Aorta (tissue), 5 donors: ENCODE results near the gene TOP1. TPM values are rescaled to one million over a fixed set of nuclear protein-coding genes. Genes with fewer than 3 reads are reported as not detected.

Source experiments
- ATAC-seq: fragments of 200-7000 bp; cut with Tn5 transposase; one replicate; pipeline ENCODE4 v1.9.1; 2022; ENCODE audit warnings: moderate library complexity; ENCODE audit not compliant: low FRiP score
- DNase-seq, 2 donors: peaks; one replicate each; pipeline ENCODE4 v3.0.0-alpha.2; 2020
- H3K27ac ChIP-seq, 2 donors: one replicate each; pipeline ENCODE4 v1.5.1; 2013; ENCODE audit warnings: low read length in 2 of 2, mild to moderate bottlenecking in 2 of 2, moderate library complexity in 2 of 2, control low read depth in 1 of 2, inconsistent platforms in 1 of 2, low read depth in 1 of 2
- H3K27me3 ChIP-seq, 2 donors: one replicate each; pipeline ENCODE4 v1.6.1; 2013; ENCODE audit warnings: control low read depth in 1 of 2, low read length in 1 of 2, mild to moderate bottlenecking in 1 of 2, moderate library complexity in 1 of 2; ENCODE audit not compliant: insufficient read depth in 2 of 2, control insufficient read depth in 1 of 2
- H3K36me3 ChIP-seq, 2 donors: one replicate each; pipeline ENCODE4 v1.6.1; 2013; ENCODE audit warnings: control low read depth in 1 of 2, low read length in 1 of 2, mild to moderate bottlenecking in 1 of 2; ENCODE audit not compliant: insufficient read depth in 2 of 2, control insufficient read depth in 1 of 2
- H3K4me1 ChIP-seq, 2 donors: one replicate each; pipeline ENCODE4 v1.6.1; 2013; ENCODE audit warnings: low read length in 2 of 2, control low read depth in 1 of 2, mild to moderate bottlenecking in 1 of 2, moderate library complexity in 1 of 2; ENCODE audit not compliant: insufficient read depth in 2 of 2, control insufficient read depth in 1 of 2
- H3K4me3 ChIP-seq, 2 donors: one replicate each; pipeline ENCODE4 v1.5.1; 2013; ENCODE audit warnings: low read length in 2 of 2, control low read depth in 1 of 2, mild to moderate bottlenecking in 1 of 2
- H3K9me3 ChIP-seq: one replicate; pipeline ENCODE4 v1.6.1; 2013; ENCODE audit warnings: mild to moderate bottlenecking, low read length; ENCODE audit not compliant: control insufficient read depth
- WGBS, 2 donors: extraction: QIAGEN DNeasy Blood & Tissue Kit; methylation state at CpG; one replicate each; pipeline ENCODE4 v1.1.7; 2013; 5-methylcytosine and 5-hydroxymethylcytosine counted together
- intact Hi-C, 2 donors: fragments of 100-400 bp; cut with DNase I; formaldehyde crosslinking; loops; one replicate each; pipeline versions ENCODE4 v1.14.2 to v1.15.0; 2022
- polyA plus RNA-seq, 2 donors: library from polyadenylated mRNA; stranded (reverse); fragments of 200-250 nt; gene quantifications; one replicate each; pipeline ENCODE4 v1.2.3, GENCODE V29; 2013
- total RNA-seq, 2 donors: library from RNA; stranded (reverse); fragmentation: NEBNext Ultra II Directional; extraction: Animal tissue kit (Norgen Biotek cat#: 25700); gene quantifications; one replicate each; pipeline ENCODE4 v1.2.1, GENCODE V29; 2021
- donor health status: healthy with polysubstance abuse.
- donor health status: Bipolar disorder and iron deficiency.
- donor health status: DM: no; HTN: no; CAD: no.
- donor health status: DM: no; HTN: no; CAD: no.
- donor health status: DM: yes; HTN: yes; CAD: no.

Gene TOP1
- total and polyA plus RNA-seq, 4 donors = 15.6 to 32.4 (median 24.1) TPM

DNA sequence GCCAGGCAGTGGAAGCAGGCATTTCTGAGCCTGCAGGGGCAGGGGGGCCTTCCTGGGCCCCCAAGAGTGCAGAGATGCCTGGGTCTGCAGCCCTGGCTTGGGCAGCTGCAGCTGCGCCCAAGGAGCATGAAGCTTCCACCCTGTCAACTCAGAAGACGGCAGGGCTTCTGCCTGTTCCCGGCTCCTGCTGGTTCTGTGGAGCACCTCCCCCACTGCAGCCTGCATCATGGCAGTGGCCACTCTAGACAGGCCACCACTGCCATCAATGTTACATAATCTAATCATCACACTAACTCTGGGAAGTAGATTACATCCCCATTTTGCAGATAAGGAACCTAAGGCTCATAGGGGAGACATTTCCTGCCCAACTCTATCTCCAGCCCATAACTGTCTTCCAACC is 21.1 kb upstream of the TOP1 start:
- H3K36me3 ChIP-seq = no peaks in the 10 kb centered on the region
- intact Hi-C loops = no loop called here
- no peak for ATAC-seq
- H3K9me3 ChIP-seq = no peaks in the 10 kb centered on the region
- no peak overlapping the region for H3K4me3 ChIP-seq
- H3K27me3 ChIP-seq = no peaks in the 10 kb centered on the region
- DNase-seq = no peak
- WGBS, 2 donors = 94 to 100% methylated on average over 3 of the region's 3 CpGs
- H3K27ac ChIP-seq = no peak overlapping the region
- H3K4me1 ChIP-seq = no peaks in the 10 kb centered on the region

DNA sequence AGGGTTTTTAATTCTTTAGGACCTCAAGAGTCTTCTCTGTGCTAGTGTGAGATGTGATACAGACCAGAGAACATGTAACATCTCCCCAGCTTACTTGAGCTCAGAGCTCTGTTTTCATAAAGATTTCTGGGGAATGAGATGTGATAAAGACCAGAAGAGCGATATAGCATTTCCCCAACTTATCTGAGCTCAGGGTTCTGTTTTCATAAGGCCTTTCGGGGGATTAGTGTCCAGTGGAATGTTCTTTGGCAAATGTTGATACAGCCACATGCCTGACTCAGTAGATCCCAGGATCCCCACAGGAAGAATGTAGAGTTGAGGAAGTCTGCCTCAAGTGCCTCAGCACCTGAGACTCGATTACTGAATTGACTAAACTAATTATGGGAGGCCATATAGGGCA is 18.7 kb upstream of the TOP1 start:
- Histone ChIP-seq H3K36me3 (no peaks in the 10 kb centered on the region), H3K4me3 (no peak overlapping the region), H3K9me3 (no peaks in the 10 kb centered on the region), H3K4me1 (no peaks in the 10 kb centered on the region), H3K27ac (no peak overlapping the region), H3K27me3 (no peaks in the 10 kb centered on the region)
- DNase-seq = no peak
- intact Hi-C loops = no loop called here
- no peak for ATAC-seq
- WGBS, 2 donors = 53 to 54% methylated on average over 3 of the region's 3 CpGs

DNA sequence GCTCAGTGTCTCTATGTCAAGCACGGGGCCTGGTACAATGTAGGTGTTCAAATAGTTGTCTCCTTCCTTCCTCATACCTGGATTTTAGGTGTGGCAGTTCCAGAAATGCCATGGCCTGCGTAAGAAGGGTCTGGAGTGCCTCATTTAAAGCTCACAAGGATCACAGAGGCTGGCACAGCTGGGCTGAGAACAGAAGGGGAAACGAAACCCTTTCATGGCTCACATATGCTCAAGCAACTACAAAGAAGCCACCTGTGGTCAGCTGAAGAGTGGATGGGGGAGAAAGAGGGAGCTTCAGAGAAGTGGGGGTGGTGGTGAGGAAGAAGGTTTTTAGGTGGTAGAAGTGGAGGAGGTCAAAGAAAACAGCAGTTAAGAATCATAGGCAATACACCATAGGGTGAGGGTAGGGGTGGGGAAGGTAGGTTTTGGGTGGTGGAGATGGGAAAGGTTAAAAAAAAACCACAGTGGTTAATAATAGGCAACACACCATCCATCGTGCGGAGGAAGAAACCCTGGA is 17.0 kb upstream of the TOP1 start:
- Histone ChIP-seq H3K27me3 (no peaks in the 10 kb centered on the region), H3K4me3 (no peak overlapping the region), H3K4me1 (no peaks in the 10 kb centered on the region), H3K9me3 (no peaks in the 10 kb centered on the region), H3K36me3 (no peaks in the 10 kb centered on the region), H3K27ac (no peak overlapping the region)
- ATAC-seq (no peak), DNase-seq (no peak)
- intact Hi-C loops = no loop called here
- 83 to 88% methylated on average over 5 of the region's 5 CpGs for WGBS, 2 donors

DNA sequence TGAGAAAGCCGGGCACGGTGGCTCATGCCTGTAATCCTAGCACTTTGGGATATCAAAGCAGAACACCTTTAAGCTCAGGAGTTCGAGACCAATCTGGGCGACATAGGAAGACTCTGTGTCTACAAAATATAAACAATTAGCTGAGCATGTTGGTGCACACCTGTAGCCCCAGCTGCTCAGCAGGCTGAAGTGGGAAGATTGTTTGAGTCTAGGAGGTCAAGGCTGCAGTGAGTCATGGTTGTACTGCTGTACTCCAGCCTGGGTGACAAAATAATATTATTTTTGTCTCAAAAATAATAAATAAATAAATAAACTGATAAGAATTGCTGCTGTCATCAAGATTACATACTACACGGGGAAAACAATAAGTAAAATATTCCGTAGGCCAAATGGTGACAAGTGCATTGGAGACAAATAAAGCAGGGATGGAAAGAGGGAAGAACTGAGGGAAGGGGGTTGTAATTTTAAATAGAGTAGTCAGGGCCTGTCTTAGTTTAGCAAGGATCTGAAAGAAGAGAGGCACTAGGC is 14.0 kb upstream of the TOP1 start:
- intact Hi-C loops = no loop called here
- H3K4me1 ChIP-seq = no peaks in the 10 kb centered on the region
- 87 to 91% methylated on average over 6 of the region's 6 CpGs for WGBS, 2 donors

DNA sequence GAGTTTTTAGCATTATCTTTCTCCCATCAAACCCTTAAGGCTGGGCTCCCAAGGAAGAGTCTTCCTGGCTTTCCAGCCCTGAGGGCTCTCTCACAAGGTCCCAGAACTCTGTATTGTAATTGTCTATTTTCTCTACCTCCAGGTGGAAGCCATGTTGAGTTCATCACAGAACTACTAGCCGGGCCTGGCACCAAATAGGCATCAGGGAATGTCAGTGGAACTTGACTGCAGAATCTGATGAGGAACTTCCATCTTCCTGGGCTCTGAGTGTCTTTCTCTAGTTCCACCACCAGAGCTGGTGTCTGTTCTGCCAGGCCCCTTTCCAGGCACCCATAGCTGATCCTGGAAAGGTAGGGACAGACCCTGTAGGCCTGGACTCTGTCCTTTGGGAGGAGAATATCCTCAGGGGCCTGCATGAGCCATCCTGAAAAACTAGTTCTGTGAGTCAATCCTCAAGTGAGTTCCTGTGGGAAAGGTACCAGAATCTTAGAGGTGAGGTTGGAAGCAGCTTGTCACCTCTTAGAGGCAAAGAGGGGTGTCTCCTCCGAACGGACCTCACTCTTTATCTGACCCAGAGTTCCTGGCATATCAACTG is 11.1 kb upstream of the TOP1 start:
- H3K36me3 ChIP-seq = no peaks in the 10 kb centered on the region
- H3K9me3 ChIP-seq = no peaks in the 10 kb centered on the region
- no peak overlapping the region for H3K4me3 ChIP-seq
- no peak overlapping the region for H3K27ac ChIP-seq
- no peaks in the 10 kb centered on the region for H3K4me1 ChIP-seq
- intact Hi-C loops = no loop called here
- no peaks in the 10 kb centered on the region for H3K27me3 ChIP-seq
- ATAC-seq = no peak
- DNase-seq = no peak
- WGBS, 2 donors = 69 to 73% methylated on average over 3 of the region's 3 CpGs

More for the DNA sequence above, 14.0 kb upstream of the TOP1 start:
- H3K27me3 ChIP-seq = no peaks in the 10 kb centered on the region
- no peak overlapping the region for H3K27ac ChIP-seq
- no peak overlapping the region for H3K4me3 ChIP-seq
- ATAC-seq = no peak
- DNase-seq = no peak
- no peaks in the 10 kb centered on the region for H3K36me3 ChIP-seq
- H3K9me3 ChIP-seq = no peaks in the 10 kb centered on the region

DNA sequence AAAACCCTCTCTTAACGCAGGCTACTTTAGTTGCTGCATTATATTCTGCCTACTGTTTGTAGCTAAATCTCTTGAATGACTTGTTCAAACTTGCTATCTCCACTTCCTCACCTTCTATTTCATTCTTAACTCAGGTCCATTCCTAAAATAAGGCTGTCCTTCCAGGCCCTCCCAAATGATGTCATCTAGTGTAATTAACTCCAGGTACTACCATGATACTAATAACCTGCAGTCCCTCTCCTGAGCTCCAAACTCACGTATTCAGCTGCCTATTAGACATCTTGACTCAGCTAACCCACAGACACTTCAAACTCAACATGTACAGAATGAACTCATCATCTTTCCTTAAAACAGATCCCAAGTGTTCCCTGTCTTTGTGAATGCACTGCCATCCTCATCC is 10.5 kb upstream of the TOP1 start:
- Histone ChIP-seq H3K27ac (no peak overlapping the region), H3K4me3 (no peak overlapping the region), H3K9me3 (no peaks in the 10 kb centered on the region), H3K4me1 (no peaks in the 10 kb centered on the region), H3K36me3 (no peaks in the 10 kb centered on the region), H3K27me3 (no peaks in the 10 kb centered on the region)
- intact Hi-C loops = no loop called here
- 84 to 89% methylated on average over 2 of the region's 2 CpGs for WGBS, 2 donors
- ATAC-seq = no peak
- DNase-seq = no peak

DNA sequence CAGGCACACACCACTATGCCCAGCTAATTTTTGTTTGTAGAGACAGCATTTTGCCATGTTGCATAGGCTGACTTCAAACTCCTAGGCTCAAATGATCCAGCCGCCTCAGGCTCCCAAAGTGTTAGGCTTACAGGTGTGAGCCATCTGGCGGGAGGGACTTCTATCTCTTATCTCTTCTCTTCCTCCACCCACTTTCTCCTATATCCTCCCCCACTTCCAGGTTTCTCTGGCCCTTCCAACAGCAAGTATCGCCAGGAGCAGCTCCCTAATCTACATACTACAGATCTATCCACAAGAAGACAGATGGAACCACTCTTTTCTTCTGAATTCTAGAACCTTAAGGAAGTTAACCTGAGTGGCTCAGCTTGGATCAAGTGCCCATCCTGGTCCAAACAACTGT is 5.1 kb upstream of the TOP1 start:
- intact Hi-C loops = no loop called here
- DNase-seq = no peak
- Histone ChIP-seq H3K4me3 (no peak overlapping the region), H3K36me3 (no peaks in the 10 kb centered on the region), H3K9me3 (no peaks in the 10 kb centered on the region), H3K27me3 (no peaks in the 10 kb centered on the region), H3K27ac (no peak overlapping the region), H3K4me1 (no peaks in the 10 kb centered on the region)
- no peak for ATAC-seq
- WGBS, 2 donors = 86 to 88% methylated on average over 3 of the region's 3 CpGs

DNA sequence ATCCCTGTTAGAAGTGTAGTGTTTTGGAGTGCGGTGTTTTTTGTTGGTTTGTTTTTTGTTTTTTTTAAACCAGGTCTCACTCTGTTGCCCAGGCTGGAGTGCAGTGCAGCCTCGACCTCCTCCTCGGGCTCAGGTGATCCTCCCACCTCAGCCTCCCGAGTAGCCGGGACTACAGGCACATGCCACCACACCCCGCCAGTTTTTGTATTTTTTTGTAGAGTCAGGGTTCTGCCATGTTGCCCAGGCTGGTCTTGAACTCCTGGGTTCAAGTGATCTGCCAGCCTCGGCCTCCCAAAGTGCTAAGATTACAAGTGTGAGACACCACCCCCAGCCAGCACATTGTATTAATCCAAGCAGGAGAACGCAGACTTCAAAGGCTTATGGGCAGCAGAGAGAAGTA is 1.3 kb upstream of the TOP1 start:
- no peak overlapping the region for H3K27ac ChIP-seq
- peaks cover 0 to 8% of the 10 kb centered on the region in 2 donors for H3K4me1 ChIP-seq
- H3K36me3 ChIP-seq = no peaks in the 10 kb centered on the region
- H3K9me3 ChIP-seq = no peaks in the 10 kb centered on the region
- WGBS, 2 donors = 86 to 91% methylated on average over 8 of the region's 8 CpGs
- ATAC-seq = no peak
- DNase-seq = no peak
- H3K27me3 ChIP-seq = no peaks in the 10 kb centered on the region
- intact Hi-C loops = no loop called here
- H3K4me3 ChIP-seq = no peak overlapping the region

DNA sequence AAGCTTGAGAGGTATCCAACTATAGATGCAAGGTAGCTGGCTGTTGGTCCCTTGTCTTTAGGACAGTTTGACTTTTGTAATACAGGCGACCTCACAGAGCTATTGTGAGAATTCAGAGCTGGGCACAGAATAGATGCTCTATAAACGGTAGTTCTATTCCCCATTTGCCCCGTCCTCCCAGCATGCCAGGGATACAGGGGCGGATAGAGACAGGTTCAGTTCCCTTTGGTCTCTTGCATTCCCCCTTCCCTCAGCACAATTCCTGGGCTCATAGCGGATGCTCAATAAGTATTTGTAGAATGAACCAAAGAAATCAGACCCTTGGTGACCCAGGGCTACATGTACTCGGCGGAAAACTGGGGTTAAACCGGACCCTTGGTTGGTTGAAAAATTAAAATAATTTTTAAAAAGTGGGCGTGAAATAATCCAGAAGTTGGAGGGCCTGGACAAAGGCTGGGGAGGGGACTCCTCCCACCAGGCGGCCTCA is 707 bp upstream of the TOP1 start:
- WGBS, 2 donors = 21 to 25% methylated on average over 10 of the region's 10 CpGs
- Histone ChIP-seq H3K4me1 (peaks cover 0 to 13% of the 10 kb centered on the region in 2 donors), H3K4me3 (no peak overlapping the region), H3K27me3 (no peaks in the 10 kb centered on the region), H3K36me3 (no peaks in the 10 kb centered on the region), H3K9me3 (no peaks in the 10 kb centered on the region), H3K27ac (no peak overlapping the region)
- no peak for DNase-seq
- ATAC-seq = no peak
- intact Hi-C loops = loop anchor here in 1 of 2 donors (2.0 kb wide), 1 partner anchor 45 kb away; no protein-coding TSS in a partner anchor
